ENCODE results near the gene SGTA.
"Not testable (repeated sequence)": the region's sequence is repeated elsewhere in the genome, so short reads cannot be mapped to it uniquely, and the experiment has no call there.

SGTA gene

GRCh38 chr19:2782936-2783780 is at the start of gene SGTA:
TSS of gene SGTA (minus strand) at chr19:2783273. CDS start at chr19:2769068, 14,205 bp downstream.
- H3K27me3 ChIP-seq (ENCODE audit: low read depth): no peaks in the 10 kb centered on the region
- H3K4me3 ChIP-seq: peak within 1 kb of the TSS; percentile 88
- H3K9me3 ChIP-seq: no peaks in the 10 kb centered on the region
- in situ Hi-C loops (cut with MboI; ENCODE audit: low sequenced_read_pairs): no loop called here
- DNase-seq (ENCODE audit: low spot score in 2 of 2): peak; percentile 98
- H3K4me1 ChIP-seq: peaks cover 20% of the 10 kb centered on the region
- peaks cover 34% of the 10 kb centered on the region for H3K36me3 ChIP-seq (replicated peaks)

DNA sequence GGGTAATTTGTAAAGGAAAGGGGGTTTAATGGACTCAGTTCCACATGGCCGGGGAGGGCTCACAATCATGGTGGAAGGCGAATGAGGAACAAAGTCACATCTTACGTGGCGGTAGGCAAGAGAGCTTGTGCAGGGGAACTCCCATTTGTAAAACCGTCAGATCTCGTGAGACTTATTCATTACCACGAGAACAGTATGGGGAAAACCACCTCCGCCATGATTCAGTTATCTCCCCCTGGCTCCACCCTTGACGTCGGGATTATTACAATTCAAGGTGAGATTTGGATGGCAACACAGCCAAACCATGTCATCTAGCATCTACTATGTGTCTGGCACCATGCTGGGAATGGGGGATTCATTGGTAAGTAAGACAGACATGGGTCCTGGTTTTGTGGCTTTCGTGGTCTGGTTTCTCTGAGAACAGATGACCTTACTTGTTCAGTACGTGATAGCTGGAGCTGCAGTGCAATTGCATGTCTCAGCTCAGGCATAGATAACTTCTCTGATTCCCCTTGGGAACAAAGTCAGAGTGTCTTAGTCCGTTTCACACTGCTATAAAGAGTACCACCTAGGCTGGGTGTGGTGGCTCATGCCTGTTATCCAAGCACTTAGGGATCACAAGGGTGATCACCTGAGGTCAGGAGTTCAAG is 44.9 kb upstream of the SGTA start:
- Histone ChIP-seq H3K9me3 (peaks cover 8% of the 10 kb centered on the region), H3K4me1 (no peaks in the 10 kb centered on the region), H3K36me3 (replicated peaks) (no peaks in the 10 kb centered on the region), H3K27me3 (ENCODE audit: low read depth) (no peaks in the 10 kb centered on the region), H3K4me3 (no peak overlapping the region)
- in situ Hi-C loops (cut with MboI; ENCODE audit: low sequenced_read_pairs): no loop called here
- no peak for DNase-seq (ENCODE audit: low spot score in 2 of 2)

GRCh38 chr19:2827022-2827421 is 43.9 kb upstream of the SGTA start:
- Histone ChIP-seq H3K4me3 (no peak overlapping the region), H3K27me3 (ENCODE audit: low read depth) (no peaks in the 10 kb centered on the region), H3K4me1 (no peaks in the 10 kb centered on the region), H3K9me3 (peaks cover 4% of the 10 kb centered on the region; the same call in 1 of the 2 replicates), H3K36me3 (replicated peaks) (no peaks in the 10 kb centered on the region)
- in situ Hi-C loops (cut with MboI; ENCODE audit: low sequenced_read_pairs): no loop called here
- DNase-seq (ENCODE audit: low spot score in 2 of 2): no peak

GRCh38 chr19:2824129-2824528 is 41.1 kb upstream of the SGTA start:
- DNase-seq (ENCODE audit: low spot score in 2 of 2): no peak
- H3K27me3 ChIP-seq (ENCODE audit: low read depth): no peaks in the 10 kb centered on the region
- in situ Hi-C loops (cut with MboI; ENCODE audit: low sequenced_read_pairs): no loop called here
- no peak overlapping the region for H3K4me3 ChIP-seq
- H3K4me1 ChIP-seq: peaks cover 2% of the 10 kb centered on the region
- no peaks in the 10 kb centered on the region for H3K36me3 ChIP-seq (replicated peaks)
- no peaks in the 10 kb centered on the region; the same call in 1 of the 2 replicates for H3K9me3 ChIP-seq

DNA sequence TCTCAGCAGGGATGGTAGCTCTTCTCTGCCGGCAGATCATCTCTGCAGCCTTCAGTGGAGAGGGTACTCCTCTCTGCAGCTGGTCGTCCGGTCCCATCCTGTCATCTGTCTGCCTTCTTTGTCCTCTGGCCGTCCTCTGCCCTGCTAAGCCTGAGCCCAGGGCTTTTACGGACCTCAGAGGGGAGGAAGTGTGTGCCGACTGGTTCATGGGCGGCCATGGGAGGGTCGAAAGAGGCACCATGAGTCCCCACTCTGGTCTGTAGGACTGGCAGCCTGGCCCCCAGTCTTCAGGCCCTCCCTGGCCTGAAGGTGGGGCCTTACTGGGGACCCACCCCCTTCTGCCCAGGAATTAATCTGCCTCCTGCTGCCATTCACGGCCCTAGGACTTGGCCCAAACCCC is 40.6 kb upstream of the SGTA start:
- Histone ChIP-seq H3K4me3 (no peak overlapping the region), H3K27me3 (ENCODE audit: low read depth) (no peaks in the 10 kb centered on the region), H3K36me3 (replicated peaks) (no peaks in the 10 kb centered on the region), H3K9me3 (no peaks in the 10 kb centered on the region; the same call in 1 of the 2 replicates), H3K4me1 (peaks cover 2% of the 10 kb centered on the region)
- in situ Hi-C loops (cut with MboI; ENCODE audit: low sequenced_read_pairs): no loop called here
- no peak for DNase-seq (ENCODE audit: low spot score in 2 of 2)

GRCh38 chr19:2822846-2823245 is 39.8 kb upstream of the SGTA start:
- DNase-seq (ENCODE audit: low spot score in 2 of 2): no peak
- H3K9me3 ChIP-seq: no peaks in the 10 kb centered on the region; the same call in 1 of the 2 replicates

GRCh38 chr19:2820112-2820702 is 37.1 kb upstream of the SGTA start:
- Histone ChIP-seq H3K36me3 (replicated peaks) (no peaks in the 10 kb centered on the region), H3K9me3 (no peaks in the 10 kb centered on the region), H3K27me3 (ENCODE audit: low read depth) (no peaks in the 10 kb centered on the region), H3K4me3 (peak overlapping the region; percentile 53), H3K4me1 (peaks cover 2% of the 10 kb centered on the region)
- in situ Hi-C loops (cut with MboI; ENCODE audit: low sequenced_read_pairs): no loop called here
- DNase-seq (ENCODE audit: low spot score in 2 of 2): peak in 1 of 2 experiments; percentile 31

More at GRCh38 chr19:2822846-2823245, 39.8 kb upstream of the SGTA start:
- Histone ChIP-seq H3K27me3 (ENCODE audit: low read depth) (no peaks in the 10 kb centered on the region), H3K36me3 (replicated peaks) (no peaks in the 10 kb centered on the region), H3K4me1 (peaks cover 2% of the 10 kb centered on the region), H3K4me3 (no peak overlapping the region)
- in situ Hi-C loops (cut with MboI; ENCODE audit: low sequenced_read_pairs): no loop called here

- peaks cover 2% of the 10 kb centered on the region; the same call in 1 of the 2 replicates for H3K36me3 ChIP-seq (replicated peaks)
- no peaks in the 10 kb centered on the region for H3K27me3 ChIP-seq (ENCODE audit: low read depth)
- H3K4me1 ChIP-seq: peaks cover 2% of the 10 kb centered on the region
- peak within 1 kb of the TSS; percentile 53 for H3K4me3 ChIP-seq
- peak; percentile 90 to 99 for DNase-seq (ENCODE audit: low spot score in 2 of 2)
- H3K9me3 ChIP-seq: no peaks in the 10 kb centered on the region
- in situ Hi-C loops (cut with MboI; ENCODE audit: low sequenced_read_pairs): no loop called here
Measured at GRCh38 chr19:2819540-2820111, 36.6 kb upstream of the SGTA start, which contains the start of gene ZNF554. TSS of gene ZNF554 (plus strand) at chr19:2819868. CDS start at chr19:2820072, 204 bp downstream.

DNA sequence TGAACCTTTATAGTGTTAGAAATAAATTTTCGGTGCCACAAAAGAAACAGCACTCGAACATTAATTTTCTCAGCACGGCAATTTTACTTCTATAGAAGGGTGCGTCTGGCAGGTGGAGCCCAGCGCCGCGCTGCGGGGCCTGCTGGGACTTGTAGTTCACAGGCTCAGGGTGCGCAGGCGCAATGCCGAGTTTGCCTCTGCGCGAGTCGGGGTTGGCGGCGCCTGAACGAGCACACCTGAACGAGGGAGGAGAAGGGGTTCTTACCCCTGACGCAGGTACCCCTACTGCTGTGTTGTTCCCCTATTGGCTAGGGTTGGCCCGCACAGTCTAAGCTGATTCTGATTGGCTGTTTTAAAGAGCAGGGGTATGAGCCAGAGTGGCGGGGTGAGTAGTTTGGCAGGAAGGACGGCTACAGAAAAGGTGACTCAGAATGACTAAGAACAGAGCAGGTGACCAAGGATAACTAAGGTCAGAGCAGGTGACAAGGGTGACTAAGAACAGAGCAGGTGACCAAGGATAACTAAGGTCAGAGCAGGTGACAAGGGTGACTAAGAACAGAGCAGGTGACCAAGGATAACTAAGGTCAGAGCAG is 34.3 kb upstream of the SGTA start:
- in situ Hi-C loops (cut with MboI; ENCODE audit: low sequenced_read_pairs): not testable (repeated sequence)

GRCh38 chr19:2816641-2817040 is 33.6 kb upstream of the SGTA start:
- DNase-seq (ENCODE audit: low spot score in 2 of 2): no peak
- H3K9me3 ChIP-seq: no peaks in the 10 kb centered on the region
- no peaks in the 10 kb centered on the region for H3K27me3 ChIP-seq (ENCODE audit: low read depth)
- in situ Hi-C loops (cut with MboI; ENCODE audit: low sequenced_read_pairs): no loop called here
- H3K4me1 ChIP-seq: peaks cover 2% of the 10 kb centered on the region
- no peak overlapping the region for H3K4me3 ChIP-seq
- peaks cover 16% of the 10 kb centered on the region for H3K36me3 ChIP-seq (replicated peaks)

More for the DNA sequence above, 34.3 kb upstream of the SGTA start:
- not testable (repeated sequence) for H3K4me3 ChIP-seq; H3K27me3 ChIP-seq (ENCODE audit: low read depth); H3K9me3 ChIP-seq; DNase-seq (ENCODE audit: low spot score in 2 of 2); H3K4me1 ChIP-seq
- peaks cover 16% of the 10 kb centered on the region for H3K36me3 ChIP-seq (replicated peaks)

- no peak overlapping the region for H3K4me3 ChIP-seq
- peaks cover 21% of the 10 kb centered on the region for H3K36me3 ChIP-seq (replicated peaks)
- no peak for DNase-seq (ENCODE audit: low spot score in 2 of 2)
- H3K27me3 ChIP-seq (ENCODE audit: low read depth): no peaks in the 10 kb centered on the region
- H3K4me1 ChIP-seq: peaks cover 2% of the 10 kb centered on the region
- in situ Hi-C loops (cut with MboI; ENCODE audit: low sequenced_read_pairs): no loop called here
- H3K9me3 ChIP-seq: no peaks in the 10 kb centered on the region
Measured at GRCh38 chr19:2815923-2816322, 32.9 kb upstream of the SGTA start.

- H3K4me3 ChIP-seq: no peak overlapping the region
- in situ Hi-C loops (cut with MboI; ENCODE audit: low sequenced_read_pairs): no loop called here
- H3K36me3 ChIP-seq (replicated peaks): peaks cover 29% of the 10 kb centered on the region
- H3K4me1 ChIP-seq: peaks cover 2% of the 10 kb centered on the region
- H3K9me3 ChIP-seq: no peaks in the 10 kb centered on the region
- no peaks in the 10 kb centered on the region for H3K27me3 ChIP-seq (ENCODE audit: low read depth)
- no peak for DNase-seq (ENCODE audit: low spot score in 2 of 2)
Measured at GRCh38 chr19:2815191-2815614, 32.1 kb upstream of the SGTA start.

DNA sequence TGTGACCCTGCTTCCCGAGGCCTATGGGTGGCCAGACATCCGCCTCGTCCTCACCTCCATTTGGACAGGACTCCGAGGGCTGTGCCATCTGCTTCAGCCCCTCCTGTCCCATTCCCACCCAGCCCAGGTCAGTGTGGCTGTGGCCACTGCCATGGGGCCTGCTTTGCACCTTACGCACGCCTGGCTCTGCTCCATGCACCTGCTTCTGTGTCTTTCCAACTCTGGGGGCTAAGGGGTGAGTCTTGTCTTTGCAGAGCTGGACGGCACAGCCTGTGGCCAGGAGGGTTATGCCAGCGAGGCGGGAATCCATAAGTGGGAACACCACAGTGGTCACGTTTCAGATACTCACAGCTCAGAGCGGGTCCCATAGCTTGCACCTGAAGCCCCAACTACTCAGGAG is 31.4 kb upstream of the SGTA start:
- in situ Hi-C loops (cut with MboI; ENCODE audit: low sequenced_read_pairs): no loop called here
- Histone ChIP-seq H3K27me3 (ENCODE audit: low read depth) (no peaks in the 10 kb centered on the region), H3K4me3 (no peak overlapping the region), H3K36me3 (replicated peaks) (peaks cover 36% of the 10 kb centered on the region), H3K9me3 (no peaks in the 10 kb centered on the region), H3K4me1 (peaks cover 2% of the 10 kb centered on the region)
- DNase-seq (ENCODE audit: low spot score in 2 of 2): no peak

Measured in HAP-1 (cell line).